Measurements from ENCODE around the gene ALDH6A1.

GRCh38 chr14:74085047-74085637 is 889 bp upstream of the ALDH6A1 start:
- TF ChIP-seq, protein P1, sequence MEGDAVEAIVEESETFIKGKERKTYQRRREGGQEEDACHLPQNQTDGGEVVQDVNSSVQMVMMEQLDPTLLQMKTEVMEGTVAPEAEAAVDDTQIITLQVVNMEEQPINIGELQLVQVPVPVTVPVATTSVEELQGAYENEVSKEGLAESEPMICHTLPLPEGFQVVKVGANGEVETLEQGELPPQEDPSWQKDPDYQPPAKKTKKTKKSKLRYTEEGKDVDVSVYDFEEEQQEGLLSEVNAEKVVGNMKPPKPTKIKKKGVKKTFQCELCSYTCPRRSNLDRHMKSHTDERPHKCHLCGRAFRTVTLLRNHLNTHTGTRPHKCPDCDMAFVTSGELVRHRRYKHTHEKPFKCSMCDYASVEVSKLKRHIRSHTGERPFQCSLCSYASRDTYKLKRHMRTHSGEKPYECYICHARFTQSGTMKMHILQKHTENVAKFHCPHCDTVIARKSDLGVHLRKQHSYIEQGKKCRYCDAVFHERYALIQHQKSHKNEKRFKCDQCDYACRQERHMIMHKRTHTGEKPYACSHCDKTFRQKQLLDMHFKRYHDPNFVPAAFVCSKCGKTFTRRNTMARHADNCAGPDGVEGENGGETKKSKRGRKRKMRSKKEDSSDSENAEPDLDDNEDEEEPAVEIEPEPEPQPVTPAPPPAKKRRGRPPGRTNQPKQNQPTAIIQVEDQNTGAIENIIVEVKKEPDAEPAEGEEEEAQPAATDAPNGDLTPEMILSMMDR (conservative IDR thresholded peaks at IDR 0.05), result no peak
- TF ChIP-seq ZFX (IDR thresholded peaks at IDR 0.05), result no peak
